GM23338 (cell line): Measurements from ENCODE around the gene CIAO3. TPM values are rescaled to one million over a fixed set of nuclear protein-coding genes. Genes with fewer than 3 reads are reported as not detected.

Experiments used
- ATAC-seq: fragments of 200-7000 bp; cut with Tn5 transposase; 3 replicates; pipeline ENCODE4 v1.9.1; 2020
- DNase-seq: peaks from one replicate; pipeline ENCODE4 v3.0.0-alpha.2; 2015; ENCODE audit warnings: low spot score
- H2AFZ ChIP-seq: fragments of 200-600 bp; sonication (generic); 2 replicates; pipeline ENCODE4 v1.8.0; 2016; ENCODE audit warnings: antibody characterized with exemption, mild to moderate bottlenecking, moderate library complexity
- H3F3A ChIP-seq: fragments of 200-600 bp; sonication (generic); replicated peaks from 2 replicates; pipeline ENCODE4 v1.8.0; 2017; ENCODE audit warnings: antibody characterized with exemption, mixed run types, low read depth
- H3K27ac ChIP-seq: fragments of 200-600 bp; sonication (generic); 2 replicates; pipeline ENCODE4 v1.6.1; 2016; ENCODE audit warnings: low read depth
- H3K27me3 ChIP-seq: fragments of 200-600 bp; sonication (generic); 2 replicates; pipeline ENCODE4 v1.8.0; 2016; ENCODE audit warnings: mild to moderate bottlenecking, mixed run types, moderate library complexity; ENCODE audit not compliant: insufficient read depth
- H3K36me3 ChIP-seq: fragments of 200-600 bp; sonication (generic); 2 replicates; pipeline ENCODE4 v1.8.0; 2016; ENCODE audit warnings: mild to moderate bottlenecking; ENCODE audit not compliant: insufficient read depth
- H3K4me1 ChIP-seq: fragments of 200-600 bp; sonication (generic); 2 replicates; pipeline ENCODE4 v1.8.0; 2016; ENCODE audit warnings: mild to moderate bottlenecking, moderate library complexity; ENCODE audit not compliant: insufficient read depth
- H3K4me2 ChIP-seq: fragments of 200-600 bp; sonication (generic); 2 replicates; pipeline ENCODE4 v1.7.1; 2017; ENCODE audit warnings: mixed run types
- H3K4me3 ChIP-seq: fragments of 200-600 bp; sonication (generic); 2 replicates; pipeline ENCODE4 v1.6.1; 2016; ENCODE audit warnings: mixed run types
- H3K79me2 ChIP-seq: fragments of 200-600 bp; sonication (generic); replicated peaks from 2 replicates; pipeline ENCODE4 v1.8.0; 2017; ENCODE audit warnings: mild to moderate bottlenecking; ENCODE audit not compliant: insufficient read depth
- H3K9me2 ChIP-seq: fragments of 200-600 bp; sonication (generic); 2 replicates; pipeline ENCODE4 v1.8.0; 2017; ENCODE audit not compliant: insufficient read depth
- H4K20me1 ChIP-seq: fragments of 200-600 bp; sonication (generic); replicated peaks from 2 replicates; pipeline ENCODE4 v1.8.0; 2017; ENCODE audit warnings: mild to moderate bottlenecking; ENCODE audit not compliant: insufficient read depth
- H3K27ac Mint-ChIP-seq: 2 replicates; pipeline ENCODE4 v1.8.0; 2020; ENCODE audit warnings: inconsistent platforms, mild to moderate bottlenecking, moderate library complexity, mixed read lengths
- H3K27me3 Mint-ChIP-seq: 3 replicates; pipeline ENCODE4 v1.8.0; 2022; ENCODE audit warnings: low read depth, mild to moderate bottlenecking, moderate library complexity, mixed read lengths, inconsistent platforms; ENCODE audit not compliant: insufficient read depth, poor library complexity
- H3K36me3 Mint-ChIP-seq: 3 replicates; pipeline ENCODE4 v1.8.0; 2021; ENCODE audit warnings: low read depth, mild to moderate bottlenecking, inconsistent platforms, moderate library complexity, mixed read lengths
- H3K4me1 Mint-ChIP-seq: 3 replicates; pipeline ENCODE4 v1.8.0; 2020; ENCODE audit warnings: mild to moderate bottlenecking, inconsistent platforms, mixed read lengths
- H3K4me3 Mint-ChIP-seq: 3 replicates; pipeline ENCODE4 v1.8.0; 2021; ENCODE audit warnings: moderate library complexity, mild to moderate bottlenecking, inconsistent platforms, mixed read lengths
- H3K9me3 Mint-ChIP-seq: 3 replicates; pipeline ENCODE4 v1.8.0; 2020; ENCODE audit warnings: moderate library complexity, mild to moderate bottlenecking, inconsistent platforms, mixed read lengths
- CREB1 ChIP-seq: fragments of 250-450 bp; sonication (Bioruptor Pico); IDR thresholded peaks from 2 replicates; pipeline ENCODE4 v1.5.0; 2020; ENCODE audit warnings: low read depth, mild to moderate bottlenecking, moderate library complexity
- EZH2 ChIP-seq: fragments of 200-600 bp; sonication (generic); IDR thresholded peaks from one replicate; pipeline ENCODE4 v1.8.0; 2017; ENCODE audit warnings: antibody characterized with exemption, mild to moderate bottlenecking, low read depth; ENCODE audit not compliant: unreplicated experiment
- EZH2phosphoT487 ChIP-seq: fragments of 200-600 bp; sonication (generic); IDR thresholded peaks from one replicate; pipeline ENCODE4 v1.8.1; 2018; ENCODE audit warnings: antibody characterized with exemption; ENCODE audit not compliant: unreplicated experiment
- POLR2AphosphoS5 ChIP-seq: IDR thresholded peaks from 2 replicates; pipeline ENCODE4 v1.6.1; 2016; ENCODE audit warnings: antibody characterized with exemption, low read depth
- REST ChIP-seq: IDR thresholded peaks from one replicate; pipeline ENCODE4 v1.6.1; 2018; ENCODE audit warnings: antibody characterized with exemption; ENCODE audit not compliant: unreplicated experiment
- STAT1 ChIP-seq: IDR thresholded peaks from one replicate; pipeline ENCODE4 v1.6.1; 2016; ENCODE audit warnings: antibody characterized with exemption; ENCODE audit not compliant: unreplicated experiment
- ZNF114 ChIP-seq: fragments of 250-450 bp; sonication (Bioruptor Pico); IDR thresholded peaks from 2 replicates; pipeline ENCODE4 v1.5.0; 2020; ENCODE audit warnings: mild to moderate bottlenecking, moderate library complexity
- ZNF331 ChIP-seq: fragments of 250-450 bp; sonication (Bioruptor Pico); IDR thresholded peaks from 2 replicates; pipeline ENCODE4 v1.5.0; 2020; ENCODE audit warnings: low read depth, mild to moderate bottlenecking, moderate library complexity
- polyA plus RNA-seq: library from polyadenylated mRNA; unstranded; fragments of >200 nt; fragmentation: Nextera tagmentation; extraction: Ambion mirVana; gene quantifications from 2 replicates; pipeline ENCODE4 v1.2.1, GENCODE V29; 2016
- total RNA-seq: library from RNA; depleted of rRNA; stranded (reverse); fragments of >200 nt; shearing (Covaris generic); gene quantifications from 2 replicates; pipeline ENCODE4 v1.2.3, GENCODE V29; 2014
- TF ChIP-seq, protein P1 (sequence below): fragments of 250-450 bp; sonication (Bioruptor Pico); IDR thresholded peaks from 2 replicates; pipeline ENCODE4 v1.5.0; 2020; ENCODE audit warnings: mild to moderate bottlenecking, moderate library complexity

Gene CIAO3
- total and polyA plus RNA-seq, 2 experiments from 2014 or later, result 13.0 to 42.3 TPM

DNA sequence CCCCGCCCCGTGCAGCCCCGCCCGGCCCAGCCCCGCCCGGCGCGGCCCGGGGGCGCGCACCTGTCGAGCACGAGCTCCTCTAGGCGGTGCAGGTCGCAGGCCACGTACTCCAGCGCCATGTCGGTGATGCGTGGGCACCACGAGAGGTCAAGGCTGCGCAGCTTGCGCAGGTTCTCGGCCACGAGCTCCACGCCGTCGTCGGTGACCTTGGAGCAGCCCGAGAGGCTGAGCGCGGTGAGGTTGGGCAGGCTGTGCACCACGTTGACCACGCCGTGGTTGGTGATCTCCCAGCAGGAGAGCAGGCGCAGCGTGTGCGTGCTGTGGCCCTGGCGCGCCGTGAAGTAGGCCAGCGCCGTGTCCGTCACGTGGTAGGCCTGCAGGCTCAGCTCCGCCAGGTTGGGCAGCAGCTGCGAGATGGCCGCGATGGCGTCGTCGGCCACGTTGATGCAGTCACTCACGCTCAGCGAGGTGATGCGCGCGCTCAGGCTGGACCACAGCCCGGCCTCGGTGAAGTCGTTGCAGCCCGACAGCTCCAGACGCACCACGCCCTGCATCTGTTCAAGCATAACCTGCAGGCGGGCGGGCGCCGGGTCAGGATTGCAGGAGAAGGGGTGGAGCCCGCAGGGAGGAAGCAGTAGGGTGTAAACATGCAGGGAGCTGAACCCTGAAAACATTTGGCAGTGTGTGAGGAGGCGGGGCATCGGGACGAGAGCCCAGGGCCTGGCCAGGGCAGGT lies 45.3 kb downstream of the CIAO3 start (continued):
- TF ChIP-seq, protein P1, sequence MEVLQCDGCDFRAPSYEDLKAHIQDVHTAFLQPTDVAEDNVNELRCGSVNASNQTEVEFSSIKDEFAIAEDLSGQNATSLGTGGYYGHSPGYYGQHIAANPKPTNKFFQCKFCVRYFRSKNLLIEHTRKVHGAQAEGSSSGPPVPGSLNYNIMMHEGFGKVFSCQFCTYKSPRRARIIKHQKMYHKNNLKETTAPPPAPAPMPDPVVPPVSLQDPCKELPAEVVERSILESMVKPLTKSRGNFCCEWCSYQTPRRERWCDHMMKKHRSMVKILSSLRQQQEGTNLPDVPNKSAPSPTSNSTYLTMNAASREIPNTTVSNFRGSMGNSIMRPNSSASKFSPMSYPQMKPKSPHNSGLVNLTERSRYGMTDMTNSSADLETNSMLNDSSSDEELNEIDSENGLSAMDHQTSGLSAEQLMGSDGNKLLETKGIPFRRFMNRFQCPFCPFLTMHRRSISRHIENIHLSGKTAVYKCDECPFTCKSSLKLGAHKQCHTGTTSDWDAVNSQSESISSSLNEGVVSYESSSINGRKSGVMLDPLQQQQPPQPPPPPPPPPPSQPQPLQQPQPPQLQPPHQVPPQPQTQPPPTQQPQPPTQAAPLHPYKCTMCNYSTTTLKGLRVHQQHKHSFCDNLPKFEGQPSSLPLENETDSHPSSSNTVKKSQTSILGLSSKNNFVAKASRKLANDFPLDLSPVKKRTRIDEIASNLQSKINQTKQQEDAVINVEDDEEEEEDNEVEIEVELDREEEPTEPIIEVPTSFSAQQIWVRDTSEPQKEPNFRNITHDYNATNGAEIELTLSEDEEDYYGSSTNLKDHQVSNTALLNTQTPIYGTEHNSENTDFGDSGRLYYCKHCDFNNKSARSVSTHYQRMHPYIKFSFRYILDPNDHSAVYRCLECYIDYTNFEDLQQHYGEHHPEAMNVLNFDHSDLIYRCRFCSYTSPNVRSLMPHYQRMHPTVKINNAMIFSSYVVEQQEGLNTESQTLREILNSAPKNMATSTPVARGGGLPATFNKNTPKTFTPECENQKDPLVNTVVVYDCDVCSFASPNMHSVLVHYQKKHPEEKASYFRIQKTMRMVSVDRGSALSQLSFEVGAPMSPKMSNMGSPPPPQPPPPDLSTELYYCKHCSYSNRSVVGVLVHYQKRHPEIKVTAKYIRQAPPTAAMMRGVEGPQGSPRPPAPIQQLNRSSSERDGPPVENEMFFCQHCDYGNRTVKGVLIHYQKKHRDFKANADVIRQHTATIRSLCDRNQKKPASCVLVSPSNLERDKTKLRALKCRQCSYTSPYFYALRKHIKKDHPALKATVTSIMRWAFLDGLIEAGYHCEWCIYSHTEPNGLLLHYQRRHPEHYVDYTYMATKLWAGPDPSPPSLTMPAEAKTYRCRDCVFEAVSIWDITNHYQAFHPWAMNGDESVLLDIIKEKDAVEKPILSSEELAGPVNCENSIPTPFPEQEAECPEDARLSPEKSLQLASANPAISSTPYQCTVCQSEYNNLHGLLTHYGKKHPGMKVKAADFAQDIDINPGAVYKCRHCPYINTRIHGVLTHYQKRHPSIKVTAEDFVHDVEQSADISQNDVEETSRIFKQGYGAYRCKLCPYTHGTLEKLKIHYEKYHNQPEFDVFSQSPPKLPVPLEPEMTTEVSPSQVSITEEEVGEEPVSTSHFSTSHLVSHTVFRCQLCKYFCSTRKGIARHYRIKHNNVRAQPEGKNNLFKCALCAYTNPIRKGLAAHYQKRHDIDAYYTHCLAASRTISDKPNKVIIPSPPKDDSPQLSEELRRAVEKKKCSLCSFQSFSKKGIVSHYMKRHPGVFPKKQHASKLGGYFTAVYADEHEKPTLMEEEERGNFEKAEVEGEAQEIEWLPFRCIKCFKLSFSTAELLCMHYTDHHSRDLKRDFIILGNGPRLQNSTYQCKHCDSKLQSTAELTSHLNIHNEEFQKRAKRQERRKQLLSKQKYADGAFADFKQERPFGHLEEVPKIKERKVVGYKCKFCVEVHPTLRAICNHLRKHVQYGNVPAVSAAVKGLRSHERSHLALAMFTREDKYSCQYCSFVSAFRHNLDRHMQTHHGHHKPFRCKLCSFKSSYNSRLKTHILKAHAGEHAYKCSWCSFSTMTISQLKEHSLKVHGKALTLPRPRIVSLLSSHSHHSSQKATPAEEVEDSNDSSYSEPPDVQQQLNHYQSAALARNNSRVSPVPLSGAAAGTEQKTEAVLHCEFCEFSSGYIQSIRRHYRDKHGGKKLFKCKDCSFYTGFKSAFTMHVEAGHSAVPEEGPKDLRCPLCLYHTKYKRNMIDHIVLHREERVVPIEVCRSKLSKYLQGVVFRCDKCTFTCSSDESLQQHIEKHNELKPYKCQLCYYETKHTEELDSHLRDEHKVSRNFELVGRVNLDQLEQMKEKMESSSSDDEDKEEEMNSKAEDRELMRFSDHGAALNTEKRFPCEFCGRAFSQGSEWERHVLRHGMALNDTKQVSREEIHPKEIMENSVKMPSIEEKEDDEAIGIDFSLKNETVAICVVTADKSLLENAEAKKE (CRISPR knock-in tag), result no peak

- Mint-ChIP-seq H3K4me1 (peaks cover 3% of the 10 kb centered on the region; the same call in 2 of the 3 replicates), H3K27me3 (peaks cover 57% of the 10 kb centered on the region), H3K27ac (no peak overlapping the region), H3K4me3 (peak overlapping the region; percentile 52; the same call in 2 of the 3 replicates), H3K9me3 (no peaks in the 10 kb centered on the region; the same call in 1 of the 3 replicates), H3K36me3 (no peaks in the 10 kb centered on the region)
- TF ChIP-seq STAT1 (no peak), REST (no peak), EZH2 (no peak), CREB1 (CRISPR knock-in tag) (no peak), POLR2AphosphoS5 (no peak), EZH2phosphoT487 (no peak), ZNF331 (CRISPR knock-in tag) (no peak), ZNF114 (no peak)
- ATAC-seq (peak; percentile 1; the same call in 2 of the 3 replicates), DNase-seq (no peak)
- H3K27me3 ChIP-seq, result peaks cover 80% of the 10 kb centered on the region
- H3F3A ChIP-seq, result 0 out of 2 replicates have a peak, but pooled peaks cover 3% of the 10 kb centered on the region
- peak overlapping the region; percentile 68 for H3K4me3 ChIP-seq
- H3K4me1 ChIP-seq, result no peaks in the 10 kb centered on the region; the same call in 1 of the 2 replicates
- H2AFZ ChIP-seq, result no peak overlapping the region
- H3K9me2 ChIP-seq, result no peaks in the 10 kb centered on the region
- no peaks in the 10 kb centered on the region for H3K79me2 ChIP-seq
- H3K36me3 ChIP-seq, result no peaks in the 10 kb centered on the region
- no peaks in the 10 kb centered on the region; the same call in 1 of the 2 replicates for H4K20me1 ChIP-seq
- H3K27ac ChIP-seq, result no peak overlapping the region
- peak overlapping the region; percentile 85 for H3K4me2 ChIP-seq
These were observed 45.9 kb downstream of the CIAO3 start for GRCh38 chr16:694863-695354.
